ENCODE measurements around the gene MMS19. TPM values are rescaled to one million over a fixed set of nuclear protein-coding genes. Genes with fewer than 3 reads are reported as not detected.
"Not testable (repeated sequence)": the region's sequence is repeated elsewhere in the genome, so short reads cannot be mapped to it uniquely, and the experiment has no call there.

The MMS19 gene
- total RNA-seq, 1 donor from 2014 or later, result 71.5 TPM

- DNase-seq (ENCODE audit: low spot score), result no peak
Observed at GRCh38 chr10:97427571-97428179, 70.5 kb downstream of the MMS19 start.

- no peak for DNase-seq (ENCODE audit: low spot score)
Observed at GRCh38 chr10:97426776-97427570, 71.2 kb downstream of the MMS19 start.

GRCh38 chr10:97425964-97426775 lies 72.1 kb downstream of the MMS19 start, which contains the start of gene PGAM1:
Gene PGAM1 (plus strand): TSS chr10:97426191. CDS start chr10:97426308, 117 bp downstream.
- DNase-seq (ENCODE audit: low spot score), result peak; percentile 96

DNA sequence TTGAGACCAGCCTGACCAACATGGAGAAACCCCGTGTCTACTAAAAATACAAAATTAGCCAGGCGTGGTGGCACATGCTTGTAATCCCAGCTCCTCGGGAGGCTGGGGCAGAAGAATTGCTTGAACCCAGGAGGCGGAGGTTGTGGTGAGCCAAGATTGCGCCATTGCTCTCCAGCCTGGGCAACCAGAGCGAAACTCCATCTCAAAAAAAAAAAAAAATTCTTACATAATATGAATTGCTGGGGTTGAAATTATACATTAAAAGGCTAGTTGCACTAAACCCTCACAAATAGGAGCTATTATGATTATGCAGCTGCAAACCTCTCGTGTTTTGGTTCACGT lies 74.5 kb downstream of the MMS19 start:
- DNase-seq (ENCODE audit: low spot score), result not testable (repeated sequence)

DNA sequence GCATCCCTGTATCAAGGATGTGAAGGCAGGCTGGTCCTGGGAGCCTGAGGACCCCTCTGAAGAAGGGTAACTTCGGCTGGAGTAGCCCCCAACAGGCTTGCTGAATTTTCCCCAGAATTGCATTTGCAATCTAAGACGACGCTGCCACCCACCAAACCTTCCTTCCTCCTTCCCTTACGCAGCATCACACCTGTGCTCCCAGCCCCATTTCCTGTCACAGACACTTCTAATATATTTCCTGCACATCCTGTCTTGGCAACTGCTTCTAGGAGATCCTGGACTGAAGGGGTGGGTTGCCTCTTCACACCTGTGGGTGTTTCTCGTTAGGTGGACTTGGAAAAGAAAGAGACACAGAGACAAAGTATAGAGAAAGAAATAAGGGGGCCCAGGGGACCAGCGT lies 81.7 kb downstream of the MMS19 start:
- DNase-seq (ENCODE audit: low spot score), result no peak

DNA sequence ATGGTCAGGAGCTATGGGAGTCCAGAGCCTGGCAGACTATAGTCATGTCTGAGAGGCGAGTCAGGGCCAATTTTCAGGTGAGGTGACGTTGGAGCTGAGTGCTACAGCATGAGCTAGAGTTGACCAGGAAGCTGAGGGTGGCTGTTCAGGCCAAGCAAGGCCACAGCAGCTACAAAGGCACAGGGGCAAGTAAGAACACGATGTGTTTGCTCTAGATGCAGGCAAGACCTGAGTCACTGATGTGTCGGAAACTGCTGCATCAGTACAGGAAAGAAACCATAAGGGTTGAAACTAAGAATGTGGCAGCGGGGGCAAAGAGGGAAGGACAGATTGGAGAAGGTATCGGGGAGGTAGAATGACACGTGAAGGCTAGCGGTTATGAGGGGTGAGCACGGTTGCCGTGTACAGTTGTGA lies 85.3 kb downstream of the MMS19 start:
- peak; percentile 77 for DNase-seq (ENCODE audit: low spot score)

DNA sequence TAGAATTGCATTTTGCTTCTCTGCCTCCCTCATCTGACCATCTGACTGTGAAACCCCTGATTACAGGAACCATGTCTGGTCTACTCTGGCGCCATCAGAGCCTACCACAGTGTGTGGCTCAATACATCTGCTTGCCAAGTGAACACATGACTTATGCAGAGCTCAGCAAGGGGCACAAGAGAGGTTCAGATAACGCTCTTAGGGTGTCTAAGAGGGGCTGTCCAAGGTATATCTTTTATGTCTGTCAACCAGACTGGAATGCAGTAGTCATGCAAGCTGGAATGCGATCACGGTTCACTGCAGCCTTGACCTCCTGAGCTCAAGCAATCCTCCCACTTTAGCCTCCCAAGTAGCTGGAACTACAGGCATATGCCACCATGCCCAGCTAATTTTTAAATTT lies 86.8 kb downstream of the MMS19 start:
- DNase-seq (ENCODE audit: low spot score), result no peak

- DNase-seq (ENCODE audit: low spot score), result peak; percentile 76
Observed at GRCh38 chr10:97408496-97408992, 89.7 kb downstream of the MMS19 start.

Other genes with a start within 250 kb of the MMS19 start
- 8.3 TPM for gene ARHGAP19, start 205.8 kb downstream of the MMS19 start, total RNA-seq
- gene FRAT1, start 179.2 kb downstream of the MMS19 start, total RNA-seq, result 2.9 TPM
- 11.8 TPM for gene FRAT2, start 163.7 kb downstream of the MMS19 start, total RNA-seq
- 51.9 TPM for gene RRP12, start 97.1 kb downstream of the MMS19 start, total RNA-seq
- gene PGAM1, start 72.2 kb downstream of the MMS19 start, total RNA-seq, result 190 TPM
- 41.2 TPM for gene EXOSC1, start 52.4 kb downstream of the MMS19 start, total RNA-seq
- 34.0 TPM for gene ZDHHC16, start 52.2 kb downstream of the MMS19 start, total RNA-seq
- gene UBTD1, start 502 bp upstream of the MMS19 start, total RNA-seq, result 6.2 TPM
- 1.1 TPM for gene ANKRD2, start 74.4 kb upstream of the MMS19 start, total RNA-seq
- 1.3 TPM for gene HOGA1, start 86.0 kb upstream of the MMS19 start, total RNA-seq
- not detected for gene C10orf62, start 91.3 kb upstream of the MMS19 start, total RNA-seq
- gene MORN4, start 135.1 kb upstream of the MMS19 start, total RNA-seq, result 12.9 TPM
- 16.7 TPM for gene PI4K2A, start 142.2 kb upstream of the MMS19 start, total RNA-seq
- 11.7 TPM for gene AVPI1, start 188.8 kb upstream of the MMS19 start, total RNA-seq
- 40.8 TPM for gene MARVELD1, start 215.3 kb upstream of the MMS19 start, total RNA-seq
- 33.8 TPM for gene ZFYVE27, start 238.7 kb upstream of the MMS19 start, total RNA-seq